Measurements from ENCODE around the gene IPO11. TPM values are rescaled to one million over a fixed set of nuclear protein-coding genes. Genes with fewer than 3 reads are reported as not detected.

Gene IPO11
- total and polyA plus RNA-seq, 4 donors = 4.7 to 20.6 (median 9.0) TPM

- peak overlapping the region; percentile 74 to 93 (median 76) for H3K4me3 ChIP-seq (ENCODE audit: low read depth in 1 of 3, low read length in 3 of 3)
- TF ChIP-seq NR2F2 (IDR thresholded peaks at IDR 0.05) (no peak), FOXA2 (IDR thresholded peaks at IDR 0.05) (no peak), ZBTB33 (IDR thresholded peaks at IDR 0.05) (no peak), HNF4A (conservative IDR thresholded peaks at IDR 0.05) (no peak), GABPA (IDR thresholded peaks at IDR 0.05 in 1 of 2, conservative IDR thresholded peaks at IDR 0.05 in 1 of 2) (no peak), CTCF (IDR thresholded peaks at IDR 0.05; ENCODE audit: low read depth, low read length, missing input control) (no peak), RXRA (IDR thresholded peaks at IDR 0.05) (no peak), FOXA1 (IDR thresholded peaks at IDR 0.05) (no peak), YY1 (IDR thresholded peaks at IDR 0.05) (no peak), JUND (IDR thresholded peaks at IDR 0.05) (no peak), EGR1 (IDR thresholded peaks at IDR 0.05; ENCODE audit: low read depth in 2 of 2) (no peak), RAD21 (IDR thresholded peaks at IDR 0.05) (no peak), TAF1 (conservative IDR thresholded peaks at IDR 0.05) (no peak), SP1 (IDR thresholded peaks at IDR 0.05) (no peak), MAX (IDR thresholded peaks at IDR 0.05) (no peak), REST (IDR thresholded peaks at IDR 0.05) (no peak), HNF4G (IDR thresholded peaks at IDR 0.05) (no peak), ATF3 (IDR thresholded peaks at IDR 0.05) (no peak)
- peaks cover 2 to 12% (median 10%) of the 10 kb centered on the region in 4 donors for H3K4me1 ChIP-seq (ENCODE audit: control insufficient read depth in 4 of 4, insufficient read depth in 4 of 4, low read length in 3 of 4)
- no peaks in the 10 kb centered on the region for H3K9me3 ChIP-seq (ENCODE audit: control insufficient read depth in 4 of 4, low read length in 3 of 4)
- no peak overlapping the region for H3K27ac ChIP-seq (ENCODE audit: low read depth in 1 of 2, low read length in 2 of 2)
- DNase-seq (ENCODE audit: low spot score) = no peak
- no peaks in the 10 kb centered on the region for H3K27me3 ChIP-seq (ENCODE audit: control insufficient read depth in 4 of 4, insufficient read depth in 4 of 4, low read length in 3 of 4)
- WGBS = 63% methylated on average over 3 of the region's 3 CpGs
- H3K9ac ChIP-seq (ENCODE audit: low read depth in 1 of 2, low read length in 2 of 2) = no peak overlapping the region
- H3K36me3 ChIP-seq (ENCODE audit: control insufficient read depth in 4 of 4, insufficient read depth in 3 of 4, low read depth in 1 of 4, low read length in 3 of 4) = no peaks in the 10 kb centered on the region
Observed at GRCh38 chr5:62413711-62414110, 1.1 kb downstream of the IPO11 start.

Measured in liver (tissue), 9 donors.